Osteocyte (in vitro differentiated cells): Measurements from ENCODE around the gene PAX2. TPM values are rescaled to one million over a fixed set of nuclear protein-coding genes. Genes with fewer than 3 reads are reported as not detected.
A peak's percentile ranks its signal among the peaks of the same experiment; 100 is the strongest.

Source experiments
- DNase-seq: peaks from one replicate; pipeline ENCODE4 v3.0.0; 2021; ENCODE audit warnings: mixed read lengths; ENCODE audit not compliant: unreplicated experiment; ENCODE audit errors: extremely low spot score
- H3K27ac Mint-ChIP-seq: one replicate; pipeline ENCODE4 v1.8.0; 2021; ENCODE audit warnings: mild to moderate bottlenecking, mixed read lengths; ENCODE audit not compliant: unreplicated experiment
- H3K27me3 Mint-ChIP-seq: one replicate; pipeline ENCODE4 v1.8.0; 2021; ENCODE audit warnings: mixed read lengths; ENCODE audit not compliant: unreplicated experiment
- H3K36me3 Mint-ChIP-seq: one replicate; pipeline ENCODE4 v1.8.0; 2021; ENCODE audit warnings: mixed read lengths; ENCODE audit not compliant: unreplicated experiment
- H3K4me1 Mint-ChIP-seq: one replicate; pipeline ENCODE4 v1.8.0; 2021; ENCODE audit warnings: mixed read lengths; ENCODE audit not compliant: unreplicated experiment
- H3K4me3 Mint-ChIP-seq: one replicate; pipeline ENCODE4 v1.8.0; 2021; ENCODE audit warnings: mild to moderate bottlenecking, moderate library complexity, mixed read lengths; ENCODE audit not compliant: unreplicated experiment
- H3K9me3 Mint-ChIP-seq: one replicate; pipeline ENCODE4 v1.8.0; 2021; ENCODE audit warnings: mixed read lengths; ENCODE audit not compliant: unreplicated experiment
- total RNA-seq: library from RNA; stranded (reverse); gene quantifications from 2 replicates; pipeline ENCODE4 v1.2.1, GENCODE V29; 2021
- TF ChIP-seq, protein P1 (sequence below): fragments of 200-600 bp; sonication (generic); IDR thresholded peaks from 2 replicates; pipeline ENCODE4 v1.5.0; 2021; ENCODE audit warnings: antibody characterized with exemption, mild to moderate bottlenecking, moderate library complexity

Gene PAX2
- total RNA-seq, 1 donor from 2014 or later = 0.30 TPM

DNA sequence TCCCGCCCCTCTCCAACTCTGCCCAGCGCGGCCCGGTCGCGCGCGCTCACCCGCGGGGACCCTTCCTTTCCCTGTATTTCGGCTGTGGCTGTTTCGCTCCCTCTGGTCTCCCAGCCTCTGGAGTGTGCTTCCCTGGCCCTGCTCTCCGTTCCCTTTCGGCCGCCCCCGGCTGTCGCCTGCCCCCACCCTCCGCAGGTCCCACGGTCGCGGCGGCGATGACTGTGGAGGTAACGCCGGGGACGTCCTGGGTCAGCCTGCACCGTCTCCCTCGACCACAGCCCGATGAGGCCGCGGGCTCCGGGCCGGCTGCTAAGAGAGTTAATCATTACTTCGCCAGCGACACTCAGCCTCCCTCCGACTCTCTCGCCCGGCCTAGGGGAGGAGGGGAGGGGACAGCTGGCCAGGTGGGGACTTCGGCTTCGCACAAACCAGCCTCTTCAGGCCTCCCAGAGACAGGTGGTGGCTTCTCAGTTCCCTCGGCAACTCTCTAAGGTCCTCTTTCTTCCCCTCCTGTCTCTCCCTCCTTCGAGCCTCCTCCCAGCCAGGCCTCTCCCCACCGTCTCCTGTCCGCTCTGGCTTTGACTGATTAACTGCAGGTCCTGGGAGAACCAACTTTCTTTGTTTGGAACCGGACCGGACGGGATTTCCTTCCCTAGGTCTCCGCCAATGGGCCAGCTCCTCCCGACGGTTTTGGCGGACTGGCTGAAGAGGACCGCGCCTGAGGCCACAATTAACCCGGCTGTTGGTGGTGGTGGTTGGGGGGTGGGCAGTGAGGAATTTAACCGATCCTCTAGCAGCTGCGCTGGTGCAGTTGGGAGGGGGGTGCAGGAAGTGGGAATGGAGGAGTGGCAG lies 5.6 kb upstream of the PAX2 start:
- Mint-ChIP-seq H3K4me3 (peak overlapping the region; percentile 35), H3K27ac (no peak overlapping the region)

DNA sequence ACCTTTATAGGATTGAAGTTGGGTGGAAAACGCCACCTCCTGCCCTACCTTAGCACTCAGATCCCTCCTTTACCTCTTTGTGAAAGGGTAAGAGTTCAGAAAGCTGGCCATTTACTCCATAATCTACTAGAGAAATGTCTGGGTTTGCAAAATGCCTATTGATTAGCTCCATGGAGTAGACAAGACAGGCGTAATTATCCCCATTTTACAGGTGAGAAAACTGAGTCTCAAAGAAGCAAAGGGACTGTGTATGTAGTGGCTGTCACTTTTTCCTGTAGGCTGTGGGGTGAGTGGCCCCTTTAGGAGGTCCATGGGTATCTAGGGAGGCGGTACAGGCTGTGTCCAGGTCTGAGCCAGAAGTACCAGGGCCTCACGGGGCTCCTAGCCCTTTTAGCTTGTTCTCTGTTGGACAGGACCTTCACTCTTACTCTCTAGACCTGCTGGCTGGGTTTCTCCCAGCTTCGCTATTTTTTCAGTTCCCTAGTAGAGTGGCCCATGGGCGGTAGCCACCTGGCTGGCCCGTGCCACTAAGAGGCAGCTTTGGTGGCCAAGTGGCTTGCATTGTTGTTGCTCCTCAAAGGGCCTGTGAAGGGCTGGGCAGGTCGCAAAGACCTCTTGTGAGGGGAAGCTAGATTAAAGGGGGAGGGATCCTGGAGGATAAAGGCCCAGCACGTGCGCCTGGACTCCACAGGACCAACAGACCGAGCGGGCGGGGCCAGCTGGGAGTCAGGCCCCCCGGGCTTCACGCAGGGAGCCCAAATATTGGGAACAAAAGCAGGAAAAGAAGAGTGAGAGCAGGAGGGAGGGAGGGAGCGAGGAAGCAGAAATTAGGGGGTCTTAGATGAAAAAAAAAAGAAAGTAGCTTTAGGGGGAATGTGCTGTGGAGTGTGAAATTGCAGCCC lies 4.7 kb upstream of the PAX2 start:
- DNase-seq = no peak
- peaks cover 2% of the 10 kb centered on the region for H3K36me3 Mint-ChIP-seq
- TF ChIP-seq, protein P1, sequence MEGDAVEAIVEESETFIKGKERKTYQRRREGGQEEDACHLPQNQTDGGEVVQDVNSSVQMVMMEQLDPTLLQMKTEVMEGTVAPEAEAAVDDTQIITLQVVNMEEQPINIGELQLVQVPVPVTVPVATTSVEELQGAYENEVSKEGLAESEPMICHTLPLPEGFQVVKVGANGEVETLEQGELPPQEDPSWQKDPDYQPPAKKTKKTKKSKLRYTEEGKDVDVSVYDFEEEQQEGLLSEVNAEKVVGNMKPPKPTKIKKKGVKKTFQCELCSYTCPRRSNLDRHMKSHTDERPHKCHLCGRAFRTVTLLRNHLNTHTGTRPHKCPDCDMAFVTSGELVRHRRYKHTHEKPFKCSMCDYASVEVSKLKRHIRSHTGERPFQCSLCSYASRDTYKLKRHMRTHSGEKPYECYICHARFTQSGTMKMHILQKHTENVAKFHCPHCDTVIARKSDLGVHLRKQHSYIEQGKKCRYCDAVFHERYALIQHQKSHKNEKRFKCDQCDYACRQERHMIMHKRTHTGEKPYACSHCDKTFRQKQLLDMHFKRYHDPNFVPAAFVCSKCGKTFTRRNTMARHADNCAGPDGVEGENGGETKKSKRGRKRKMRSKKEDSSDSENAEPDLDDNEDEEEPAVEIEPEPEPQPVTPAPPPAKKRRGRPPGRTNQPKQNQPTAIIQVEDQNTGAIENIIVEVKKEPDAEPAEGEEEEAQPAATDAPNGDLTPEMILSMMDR = no peak
- H3K27me3 Mint-ChIP-seq = peaks cover 90% of the 10 kb centered on the region
- peaks cover 48% of the 10 kb centered on the region for H3K4me1 Mint-ChIP-seq
- no peaks in the 10 kb centered on the region for H3K9me3 Mint-ChIP-seq
- H3K27ac Mint-ChIP-seq = no peak overlapping the region
- no peak overlapping the region for H3K4me3 Mint-ChIP-seq

More for the DNA sequence above, 5.6 kb upstream of the PAX2 start:
- peaks cover 49% of the 10 kb centered on the region for H3K4me1 Mint-ChIP-seq
- H3K9me3 Mint-ChIP-seq = no peaks in the 10 kb centered on the region
- TF ChIP-seq, protein P1 = no peak
- no peak for DNase-seq
- peaks cover 2% of the 10 kb centered on the region for H3K36me3 Mint-ChIP-seq
- peaks cover 93% of the 10 kb centered on the region for H3K27me3 Mint-ChIP-seq

DNA sequence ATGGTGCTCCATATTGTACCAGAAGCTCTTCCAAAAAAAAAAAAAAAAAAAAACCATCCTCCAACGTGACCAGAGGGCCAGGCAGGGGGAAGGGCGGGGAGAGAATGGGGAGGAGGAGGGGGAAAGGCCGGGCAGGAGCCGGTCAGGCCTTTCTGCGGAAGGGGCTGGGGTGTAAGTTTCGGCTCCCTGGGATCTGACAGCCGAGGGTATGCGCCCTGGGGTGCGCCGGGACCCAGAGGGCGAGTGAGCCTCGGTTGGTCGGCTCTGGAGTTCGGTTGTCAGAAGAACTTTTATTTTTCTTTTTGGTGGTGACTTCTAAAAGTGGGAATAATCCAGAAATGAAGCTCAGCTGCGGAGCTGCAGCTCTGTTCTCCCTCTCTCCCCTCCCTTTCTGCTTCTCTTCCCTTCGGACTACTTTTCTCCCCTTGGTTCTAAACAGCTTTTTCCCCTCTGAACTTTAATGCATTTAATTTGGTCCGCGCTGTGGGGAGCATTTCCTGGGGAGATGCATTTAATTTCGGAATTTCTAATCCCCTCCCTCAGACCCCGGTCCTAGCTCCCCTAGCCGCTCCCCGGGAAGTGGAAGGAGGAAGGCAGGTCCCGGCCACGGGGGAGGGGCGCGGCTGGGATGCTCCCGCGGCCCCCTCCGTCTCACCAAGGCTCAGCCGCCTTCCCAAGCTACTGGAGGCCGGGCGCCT lies 3.9 kb upstream of the PAX2 start:
- peaks cover 2% of the 10 kb centered on the region for H3K36me3 Mint-ChIP-seq
- peaks cover 90% of the 10 kb centered on the region for H3K27me3 Mint-ChIP-seq
- H3K27ac Mint-ChIP-seq = no peak overlapping the region
- H3K4me3 Mint-ChIP-seq = no peak overlapping the region
- peaks cover 51% of the 10 kb centered on the region for H3K4me1 Mint-ChIP-seq
- no peaks in the 10 kb centered on the region for H3K9me3 Mint-ChIP-seq
- TF ChIP-seq, protein P1 = no peak
- no peak for DNase-seq

DNA sequence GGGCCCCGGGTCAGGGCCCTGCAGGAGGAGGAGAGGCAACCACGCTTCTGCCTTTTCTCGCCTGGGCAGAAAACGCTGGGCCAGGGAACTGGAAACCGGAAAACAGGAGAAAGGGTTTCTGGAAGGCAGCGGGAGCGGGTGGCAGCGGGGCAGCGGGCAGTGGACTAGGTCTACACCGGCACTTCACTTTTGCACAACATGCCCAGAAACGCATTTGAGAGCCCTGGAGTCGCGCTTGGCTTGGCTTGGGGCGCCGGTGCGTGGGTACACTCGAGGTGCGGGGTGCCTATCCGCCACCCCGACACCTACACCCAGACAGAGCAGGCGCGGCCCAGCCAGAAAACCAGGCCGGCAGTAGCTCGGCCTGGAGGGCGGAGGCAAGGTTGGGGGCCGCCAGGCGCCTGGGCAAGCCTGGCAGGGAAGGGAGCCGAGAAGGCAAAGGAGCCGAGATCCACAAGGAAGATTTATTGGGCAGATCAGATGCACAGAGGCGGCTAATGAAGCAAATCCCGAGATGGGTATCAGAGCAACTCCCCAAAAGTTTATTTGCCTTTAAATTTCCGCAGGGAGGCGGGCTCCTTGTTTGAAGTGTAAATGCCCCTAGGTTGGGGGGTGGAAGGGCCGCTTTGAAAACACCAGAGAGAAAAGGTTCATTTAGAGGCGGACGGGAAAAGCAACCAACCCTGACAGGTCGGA lies 3.2 kb upstream of the PAX2 start:
- Mint-ChIP-seq H3K27ac (no peak overlapping the region), H3K4me1 (peaks cover 55% of the 10 kb centered on the region), H3K36me3 (no peaks in the 10 kb centered on the region), H3K4me3 (no peak overlapping the region), H3K27me3 (peaks cover 90% of the 10 kb centered on the region), H3K9me3 (no peaks in the 10 kb centered on the region)
- TF ChIP-seq, protein P1 = no peak
- no peak for DNase-seq
